Thyroid gland (tissue), 4 donors: ENCODE measurements around the gene SPAG8.

Source experiments
- POLR2A ChIP-seq, 2 donors: fragments of 450-650 bp; IDR thresholded peaks; one replicate each; pipeline ENCODE4 v1.6.1; 2017; ENCODE audit warnings: antibody characterized with exemption in 2 of 2, mild to moderate bottlenecking in 2 of 2, moderate library complexity in 1 of 2
- TF ChIP-seq, protein P1 (sequence below), 6 experiments: fragments of 200-600 bp in 3 of 6; fragments of 450-650 bp in 3 of 6; sonication (generic) in 3 of 6; IDR thresholded peaks; one replicate each; pipeline ENCODE4 v1.5.1; 2016 to 2019; ENCODE audit warnings: antibody characterized with exemption in 6 of 6, mild to moderate bottlenecking in 2 of 6, inconsistent platforms in 1 of 6, moderate library complexity in 1 of 6

DNA sequence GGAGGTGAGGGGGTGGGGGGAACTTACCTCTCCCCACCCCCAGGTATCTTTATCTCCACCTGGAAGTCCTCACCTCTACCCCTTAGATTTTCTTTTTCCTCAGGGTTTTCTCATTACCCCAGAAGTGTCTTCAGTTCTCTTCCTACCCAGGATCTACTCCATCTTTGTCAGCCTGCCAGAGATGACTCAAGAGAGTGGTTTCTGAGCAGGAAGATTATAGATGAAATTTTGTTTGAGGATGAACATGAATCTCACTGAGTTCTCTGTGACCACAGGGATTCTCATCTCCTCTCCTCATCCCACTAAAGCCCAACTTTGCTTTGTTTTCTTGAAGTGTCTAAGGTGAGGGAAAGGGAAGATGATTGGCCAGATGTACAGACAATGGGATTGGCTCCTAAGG is 8.0 kb upstream of the SPAG8 start:
- TF ChIP-seq, protein P1, sequence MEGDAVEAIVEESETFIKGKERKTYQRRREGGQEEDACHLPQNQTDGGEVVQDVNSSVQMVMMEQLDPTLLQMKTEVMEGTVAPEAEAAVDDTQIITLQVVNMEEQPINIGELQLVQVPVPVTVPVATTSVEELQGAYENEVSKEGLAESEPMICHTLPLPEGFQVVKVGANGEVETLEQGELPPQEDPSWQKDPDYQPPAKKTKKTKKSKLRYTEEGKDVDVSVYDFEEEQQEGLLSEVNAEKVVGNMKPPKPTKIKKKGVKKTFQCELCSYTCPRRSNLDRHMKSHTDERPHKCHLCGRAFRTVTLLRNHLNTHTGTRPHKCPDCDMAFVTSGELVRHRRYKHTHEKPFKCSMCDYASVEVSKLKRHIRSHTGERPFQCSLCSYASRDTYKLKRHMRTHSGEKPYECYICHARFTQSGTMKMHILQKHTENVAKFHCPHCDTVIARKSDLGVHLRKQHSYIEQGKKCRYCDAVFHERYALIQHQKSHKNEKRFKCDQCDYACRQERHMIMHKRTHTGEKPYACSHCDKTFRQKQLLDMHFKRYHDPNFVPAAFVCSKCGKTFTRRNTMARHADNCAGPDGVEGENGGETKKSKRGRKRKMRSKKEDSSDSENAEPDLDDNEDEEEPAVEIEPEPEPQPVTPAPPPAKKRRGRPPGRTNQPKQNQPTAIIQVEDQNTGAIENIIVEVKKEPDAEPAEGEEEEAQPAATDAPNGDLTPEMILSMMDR (IDR thresholded peaks at IDR 0.05): no peak
- no peak for TF ChIP-seq POLR2A (IDR thresholded peaks at IDR 0.05)
